LoVo (cell line): ENCODE data around the gene YLPM1.

Experiments used
- DNase-seq: peaks from one replicate; pipeline ENCODE4 v3.0.0-alpha.2; 2016; ENCODE audit warnings: low spot score

YLPM1 gene

GRCh38 chr14:74840603-74841030 is 77.5 kb downstream of the YLPM1 start:
- no peak for DNase-seq

- DNase-seq: no peak
Measured at GRCh38 chr14:74841230-74842207, 78.4 kb downstream of the YLPM1 start.

- no peak for DNase-seq
Measured at GRCh38 chr14:74843653-74844052, 80.5 kb downstream of the YLPM1 start.

GRCh38 chr14:74846168-74846567 is 83.1 kb downstream of the YLPM1 start:
- DNase-seq: no peak

- no peak for DNase-seq
Measured at GRCh38 chr14:74846968-74847665, 84.0 kb downstream of the YLPM1 start.

GRCh38 chr14:74848768-74849167 is 85.7 kb downstream of the YLPM1 start:
- no peak for DNase-seq

GRCh38 chr14:74852922-74853530 is 89.9 kb downstream of the YLPM1 start:
- DNase-seq: no peak

GRCh38 chr14:74853581-74853980 is 90.5 kb downstream of the YLPM1 start:
- no peak for DNase-seq

GRCh38 chr14:74855021-74855420 is 91.9 kb downstream of the YLPM1 start:
- no peak for DNase-seq

GRCh38 chr14:74855945-74856344 is 92.8 kb downstream of the YLPM1 start:
- no peak for DNase-seq

GRCh38 chr14:74856366-74856765 is 93.2 kb downstream of the YLPM1 start:
- no peak for DNase-seq

- no peak for DNase-seq
Measured at GRCh38 chr14:74858022-74858421, 94.9 kb downstream of the YLPM1 start.

GRCh38 chr14:74859757-74860552 is 96.8 kb downstream of the YLPM1 start:
- DNase-seq: no peak

GRCh38 chr14:74860899-74861733 is 98.0 kb downstream of the YLPM1 start:
- peak; percentile 80 for DNase-seq

- no peak for DNase-seq
Measured at GRCh38 chr14:74861734-74862090, 98.6 kb downstream of the YLPM1 start.

GRCh38 chr14:74863274-74863673 is 100.2 kb downstream of the YLPM1 start:
- no peak for DNase-seq

- no peak for DNase-seq
Measured at GRCh38 chr14:74864198-74864597, 101.1 kb downstream of the YLPM1 start.

- DNase-seq: no peak
Measured at GRCh38 chr14:74865156-74865555, 102.0 kb downstream of the YLPM1 start.

GRCh38 chr14:74866708-74867389 is 103.7 kb downstream of the YLPM1 start:
- no peak for DNase-seq

- DNase-seq: no peak
Measured at GRCh38 chr14:74867673-74868072, 104.6 kb downstream of the YLPM1 start.
